HG02884 (cell line): ENCODE measurements around the gene MLLT10.

Experiments used
- ATAC-seq: cut with Tn5 transposase; IDR thresholded peaks from one replicate; pipeline ENCODE4 v1.9.1; 2021; ENCODE audit warnings: mild to moderate bottlenecking, moderate library complexity; ENCODE audit not compliant: unreplicated experiment

The MLLT10 gene

DNA sequence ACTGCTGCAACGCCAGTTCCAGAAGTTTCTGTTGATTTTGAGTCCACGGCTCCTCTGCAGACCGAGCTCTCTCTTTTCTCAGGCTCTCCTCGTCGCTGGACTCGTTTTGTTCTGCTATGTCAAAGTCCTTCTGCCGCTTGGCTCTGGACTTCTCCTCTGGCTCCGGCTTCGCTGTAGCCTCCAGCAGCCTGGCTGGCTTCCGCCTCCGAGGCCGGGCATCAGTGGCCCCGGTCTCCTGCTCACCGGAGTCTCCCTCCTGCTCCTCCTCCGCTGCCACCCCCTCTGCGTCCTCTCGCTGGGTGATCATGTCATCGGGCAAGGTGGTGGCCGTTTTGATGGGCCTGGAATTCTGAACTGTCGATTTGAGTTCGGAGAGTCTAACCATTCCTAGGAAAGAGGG, 225.2 kb downstream of the MLLT10 start:
- no peak for ATAC-seq

DNA sequence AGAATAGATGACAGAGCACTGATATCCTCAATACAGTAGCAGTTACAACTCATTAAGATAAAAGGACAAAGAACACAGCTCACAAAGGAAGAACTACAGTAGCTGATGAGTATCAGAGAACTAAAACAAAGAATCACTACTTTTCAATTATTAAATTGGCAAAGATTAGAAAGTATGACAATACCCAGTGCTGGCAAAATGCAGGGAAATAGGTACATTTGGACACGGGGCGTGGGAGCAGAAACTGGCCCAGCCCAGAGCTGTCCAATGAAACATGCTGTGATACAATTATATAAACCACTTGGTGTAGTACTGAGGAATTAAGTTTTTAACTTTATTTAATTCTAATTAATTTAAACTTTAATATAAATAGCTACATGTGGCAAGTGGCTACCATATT, 226.3 kb downstream of the MLLT10 start:
- ATAC-seq = no peak

DNA sequence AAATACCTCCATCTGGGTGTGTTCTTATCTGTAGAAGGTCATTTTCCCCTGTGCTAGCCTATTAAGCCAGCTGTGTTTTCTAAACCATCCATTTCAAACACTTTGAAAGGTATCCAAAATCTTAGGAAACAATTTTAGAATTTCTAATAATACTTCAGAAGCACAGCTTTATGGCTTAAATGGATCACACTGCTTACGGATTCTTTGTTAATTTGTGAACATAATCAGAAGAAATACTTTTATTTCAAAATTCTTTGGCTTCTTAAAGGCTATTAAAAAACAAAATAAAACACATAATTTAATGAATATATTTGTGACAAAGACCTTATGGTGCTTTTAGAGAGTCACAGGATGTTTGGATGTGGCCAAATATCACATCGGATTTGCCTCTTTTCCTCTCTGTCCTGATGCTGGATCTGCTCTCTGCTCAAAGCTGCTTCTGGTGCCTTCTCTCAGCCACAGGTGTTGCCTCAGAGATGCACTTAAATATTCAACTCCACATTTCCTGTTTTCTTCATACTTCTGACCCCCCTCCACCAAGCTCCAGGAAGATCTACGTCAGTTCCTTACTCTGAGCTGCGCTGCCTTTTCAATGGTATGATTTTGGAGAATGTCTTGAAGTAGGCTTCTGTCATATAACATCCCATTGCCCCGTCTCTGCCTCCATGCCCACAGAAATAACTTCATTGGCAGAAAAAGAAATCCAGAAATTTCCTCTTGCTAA, 230.6 kb downstream of the MLLT10 start:
- no peak for ATAC-seq

- no peak for ATAC-seq
Observed at GRCh38 chr10:21769041-21769440, 235.0 kb downstream of the MLLT10 start.

- ATAC-seq = no peak
Observed at GRCh38 chr10:21771219-21771618, 237.2 kb downstream of the MLLT10 start.

GRCh38 chr10:21776883-21777282, 242.9 kb downstream of the MLLT10 start:
- ATAC-seq = no peak

DNA sequence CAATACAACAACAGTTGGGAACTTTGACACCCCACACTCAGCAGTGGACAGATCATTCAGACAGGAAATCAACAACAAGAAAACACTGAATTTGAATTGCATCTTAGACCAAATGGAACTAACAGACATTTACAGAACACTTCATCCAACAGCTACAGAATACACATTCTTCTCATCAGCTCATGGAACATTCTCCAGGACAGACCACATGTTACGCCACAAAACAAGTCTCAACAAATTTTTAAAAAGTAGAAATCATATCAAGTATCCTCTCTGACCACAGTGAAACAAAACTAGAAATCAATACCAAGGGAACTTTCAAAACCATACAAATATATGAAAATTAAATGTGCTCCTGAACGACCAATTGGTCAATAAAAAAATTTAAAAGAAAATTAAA, 257.2 kb downstream of the MLLT10 start:
- ATAC-seq = no peak
